Small intestine (tissue), 7 donors: ENCODE measurements around the gene CRAMP1. TPM values are rescaled to one million over a fixed set of nuclear protein-coding genes. Genes with fewer than 3 reads are reported as not detected.
"Not testable (repeated sequence)": the region's sequence is repeated elsewhere in the genome, so short reads cannot be mapped to it uniquely, and the experiment has no call there.

Source experiments
- DNase-seq, 2 donors: peaks; one replicate each; pipeline versions ENCODE4 v3.0.0 to v3.0.0-alpha.2; 2013
- FAIRE-seq: peaks from 2 replicates; lab custom pipeline; 2012; peaks lifted over from hg19 to GRCh38; lab: Jason Lieb, UNC
- H3K27ac ChIP-seq, 3 donors: one replicate each; pipeline ENCODE4 v1.5.1; 2013; ENCODE audit warnings: low read length in 2 of 3, mild to moderate bottlenecking in 2 of 3, control low read depth in 1 of 3, inconsistent platforms in 1 of 3, low read depth in 1 of 3, moderate library complexity in 1 of 3
- H3K27me3 ChIP-seq, 3 donors: one replicate each; pipeline ENCODE4 v1.6.1; 2013; ENCODE audit warnings: low read length in 3 of 3, inconsistent platforms in 1 of 3; ENCODE audit not compliant: control insufficient read depth in 3 of 3, insufficient read depth in 3 of 3
- H3K36me3 ChIP-seq, 3 donors: one replicate each; pipeline ENCODE4 v1.6.1; 2013; ENCODE audit warnings: low read length in 3 of 3, inconsistent platforms in 1 of 3, low read depth in 1 of 3, mild to moderate bottlenecking in 1 of 3, moderate library complexity in 1 of 3; ENCODE audit not compliant: control insufficient read depth in 3 of 3, insufficient read depth in 2 of 3
- H3K4me1 ChIP-seq, 3 donors: one replicate each; pipeline ENCODE4 v1.6.1; 2013; ENCODE audit warnings: low read length in 2 of 3, inconsistent platforms in 1 of 3, low read depth in 1 of 3, mild to moderate bottlenecking in 1 of 3, moderate library complexity in 1 of 3; ENCODE audit not compliant: control insufficient read depth in 3 of 3, insufficient read depth in 2 of 3
- H3K4me3 ChIP-seq, 3 donors: one replicate each; pipeline ENCODE4 v1.5.1; 2013; ENCODE audit warnings: low read length in 3 of 3, control low read depth in 1 of 3, inconsistent platforms in 1 of 3, low read depth in 1 of 3, mild to moderate bottlenecking in 1 of 3, moderate library complexity in 1 of 3
- H3K9me3 ChIP-seq, 2 donors: one replicate each; pipeline ENCODE4 v1.6.1; 2013; ENCODE audit warnings: low read depth in 1 of 2, low read length in 1 of 2; ENCODE audit not compliant: control insufficient read depth in 2 of 2, insufficient read depth in 1 of 2
- WGBS, 3 donors: extraction: QIAGEN DNeasy Blood & Tissue Kit; methylation state at CpG; one replicate each; pipeline ENCODE4 v1.1.7; 2013; 5-methylcytosine and 5-hydroxymethylcytosine counted together
- polyA plus RNA-seq, 4 donors: library from polyadenylated mRNA; stranded (reverse) in 3 of 4; unstranded in 1 of 4; fragments of 200-250 nt in 3 of 4; fragments of 120-200 nt in 1 of 4; gene quantifications; one replicate each; pipeline versions ENCODE4 v1.2.1 to v1.2.3, GENCODE V29; 2013
- donor health status: healthy with polysubstance abuse.
- donor health status: control.
- donor health status: control.
- donor health status: Bipolar disorder and iron deficiency.
- donor health status: healthy.

Gene CRAMP1
- polyA plus RNA-seq, 4 donors, result 2.4 to 18.3 (median 8.3) TPM

DNA sequence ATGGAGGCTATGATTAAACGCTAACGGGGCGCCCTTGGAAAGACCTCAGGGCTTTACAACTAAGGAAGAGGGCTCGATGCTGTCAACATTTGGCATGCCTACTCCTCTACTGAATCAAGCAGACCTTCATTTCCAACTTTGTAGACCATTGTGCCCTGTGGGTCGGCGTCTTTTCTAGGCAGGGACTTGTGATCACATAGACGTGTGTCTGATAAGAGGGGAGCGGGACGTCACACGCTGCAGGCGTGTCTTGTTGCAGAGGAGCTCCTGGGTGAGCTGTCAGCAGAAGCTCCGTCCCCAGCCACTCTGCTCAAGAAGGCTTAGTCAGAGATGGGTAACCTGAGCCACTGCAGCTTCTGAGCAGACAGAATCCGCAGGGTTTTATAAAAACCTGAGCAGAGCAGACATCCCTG, 96.6 kb downstream of the CRAMP1 start:
- Histone ChIP-seq H3K27me3 (no peaks in the 10 kb centered on the region), H3K27ac (no peak overlapping the region), H3K4me1 (peaks cover 0 to 3% (median 0%) of the 10 kb centered on the region in 3 donors), H3K4me3 (no peak overlapping the region), H3K9me3 (no peaks in the 10 kb centered on the region), H3K36me3 (peaks cover 0 to 36% (median 0%) of the 10 kb centered on the region in 3 donors)
- DNase-seq, result no peak
- WGBS, 3 donors, result 75 to 84% (median 82%) methylated on average over 13 of the region's 13 CpGs
- no peak for FAIRE-seq

DNA sequence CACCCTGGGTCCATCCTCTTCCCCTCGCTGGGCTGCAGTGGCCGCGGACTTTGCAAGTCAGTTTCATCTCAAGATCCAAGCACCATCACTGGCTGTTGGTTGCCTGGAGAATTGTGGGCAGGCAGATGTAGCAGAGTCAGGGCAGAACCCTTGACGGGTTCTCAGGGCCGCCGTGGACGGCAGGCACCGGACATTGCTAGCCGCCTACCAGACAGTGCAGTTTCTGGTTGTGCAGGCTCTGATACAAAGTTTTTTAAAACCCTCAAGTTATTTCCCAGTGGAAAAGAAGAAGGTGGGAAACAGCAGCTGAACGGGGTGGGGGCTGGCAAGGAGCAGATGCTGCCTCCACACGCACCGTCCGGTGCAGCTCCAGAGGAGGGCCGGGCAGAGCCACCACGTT, 97.2 kb downstream of the CRAMP1 start:
- no peaks in the 10 kb centered on the region for H3K9me3 ChIP-seq
- H3K27ac ChIP-seq, result no peak overlapping the region
- H3K4me3 ChIP-seq, result no peak overlapping the region
- no peaks in the 10 kb centered on the region for H3K27me3 ChIP-seq
- H3K36me3 ChIP-seq, result peaks cover 0 to 42% (median 0%) of the 10 kb centered on the region in 3 donors
- H3K4me1 ChIP-seq, result peaks cover 0 to 3% (median 0%) of the 10 kb centered on the region in 3 donors
- WGBS, 3 donors, result 91 to 92% (median 91%) methylated on average over 15 of the region's 15 CpGs
- DNase-seq (no peak), FAIRE-seq (no peak)

DNA sequence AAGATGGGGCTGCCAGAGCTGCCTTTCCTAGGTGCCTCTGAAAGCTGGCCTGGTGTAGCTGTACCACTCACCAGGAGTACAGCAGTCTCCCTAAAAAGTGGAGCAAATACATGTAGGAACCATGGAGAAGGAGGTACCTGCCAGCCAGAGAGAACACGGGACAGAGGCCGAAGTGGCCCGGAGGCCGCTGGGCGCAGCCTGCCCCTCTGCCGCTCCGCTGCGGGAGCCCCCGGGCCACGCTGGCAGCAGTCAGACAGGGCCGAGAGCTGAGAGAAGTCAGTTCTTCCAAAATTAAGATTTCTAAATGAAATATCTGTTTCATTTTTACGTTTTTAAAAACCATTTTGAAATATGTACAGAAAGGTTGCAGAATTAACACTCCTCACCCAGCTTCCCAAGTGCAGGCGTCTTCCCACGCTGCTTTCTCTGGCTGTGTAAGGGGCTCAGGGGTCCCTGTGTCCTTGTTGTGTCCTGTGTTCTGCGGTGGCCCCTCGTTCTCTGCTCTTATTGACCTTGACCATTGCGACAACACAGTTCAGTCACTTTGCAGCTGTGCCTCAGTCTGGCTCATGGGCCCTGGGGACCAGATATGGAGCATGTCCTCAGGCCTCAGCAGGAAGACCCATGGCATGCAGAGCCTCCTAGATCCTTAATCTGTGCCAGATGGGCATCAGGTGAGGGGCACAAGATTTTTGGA, 98.8 kb downstream of the CRAMP1 start:
- Histone ChIP-seq H3K9me3 (no peaks in the 10 kb centered on the region), H3K27ac (no peak overlapping the region), H3K27me3 (no peaks in the 10 kb centered on the region), H3K4me3 (no peak overlapping the region), H3K4me1 (peaks cover 0 to 3% (median 0%) of the 10 kb centered on the region in 3 donors), H3K36me3 (peaks cover 0 to 49% (median 0%) of the 10 kb centered on the region in 3 donors)
- DNase-seq (no peak), FAIRE-seq (no peak)
- 90 to 93% (median 92%) methylated on average over 17 of the region's 17 CpGs for WGBS, 3 donors

DNA sequence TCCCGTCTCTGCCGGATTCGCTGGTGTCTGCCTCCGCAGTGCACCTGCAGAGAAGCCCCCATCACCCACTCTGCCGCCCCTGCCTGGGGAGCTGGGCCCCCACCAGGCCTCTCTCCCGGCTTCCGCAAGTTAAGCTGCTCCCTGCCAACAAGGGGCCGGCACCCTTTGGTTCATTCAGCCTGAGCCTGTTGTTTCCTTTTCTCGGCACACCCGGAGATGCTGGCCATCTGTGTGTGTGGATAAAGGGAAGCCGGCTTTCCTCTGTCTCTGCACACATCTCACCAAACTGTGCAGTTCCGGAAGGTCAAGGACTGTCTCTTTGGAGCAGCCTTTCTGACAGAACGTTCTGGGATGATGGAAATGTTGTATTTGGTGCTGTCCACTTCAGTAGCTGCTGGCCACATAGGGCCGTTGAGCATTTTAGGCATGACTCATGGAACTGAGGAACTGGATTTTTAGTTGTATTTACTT, 100.7 kb downstream of the CRAMP1 start:
- Histone ChIP-seq H3K9me3 (no peaks in the 10 kb centered on the region), H3K36me3 (peaks cover 0 to 49% (median 0%) of the 10 kb centered on the region in 3 donors), H3K4me1 (no peaks in the 10 kb centered on the region), H3K27me3 (no peaks in the 10 kb centered on the region), H3K27ac (no peak overlapping the region), H3K4me3 (no peak overlapping the region)
- WGBS, 3 donors, result 77 to 84% (median 79%) methylated on average over 14 of the region's 14 CpGs
- no peak for DNase-seq
- FAIRE-seq, result no peak

DNA sequence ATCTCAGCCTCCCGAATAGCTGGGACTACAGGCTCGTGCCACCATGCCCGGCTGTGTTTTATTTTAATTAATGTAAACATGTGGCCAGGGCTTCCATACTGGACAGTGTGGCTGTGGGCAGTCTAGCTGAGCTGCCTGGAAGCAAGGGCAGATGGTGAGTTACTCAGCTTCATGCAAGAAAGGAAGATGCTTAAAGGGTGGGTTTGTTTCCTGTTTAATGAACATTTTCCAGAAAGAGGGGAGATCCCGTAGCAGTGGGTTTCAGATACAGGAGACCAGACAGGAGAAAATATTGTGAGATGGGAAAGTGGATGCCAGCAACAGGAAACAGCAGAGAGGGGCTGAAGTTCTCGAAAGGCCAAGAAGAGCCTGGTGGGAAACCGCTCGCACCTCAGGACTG, 101.2 kb downstream of the CRAMP1 start:
- Histone ChIP-seq H3K36me3 (peaks cover 0 to 45% (median 0%) of the 10 kb centered on the region in 3 donors), H3K27me3 (no peaks in the 10 kb centered on the region), H3K4me3 (no peak overlapping the region), H3K9me3 (no peaks in the 10 kb centered on the region), H3K4me1 (no peaks in the 10 kb centered on the region), H3K27ac (peak overlapping the region in 1 of 3 donors; percentile 9)
- WGBS, 3 donors, result 84 to 95% (median 91%) methylated on average over 7 of the region's 7 CpGs
- FAIRE-seq (no peak), DNase-seq (no peak)

DNA sequence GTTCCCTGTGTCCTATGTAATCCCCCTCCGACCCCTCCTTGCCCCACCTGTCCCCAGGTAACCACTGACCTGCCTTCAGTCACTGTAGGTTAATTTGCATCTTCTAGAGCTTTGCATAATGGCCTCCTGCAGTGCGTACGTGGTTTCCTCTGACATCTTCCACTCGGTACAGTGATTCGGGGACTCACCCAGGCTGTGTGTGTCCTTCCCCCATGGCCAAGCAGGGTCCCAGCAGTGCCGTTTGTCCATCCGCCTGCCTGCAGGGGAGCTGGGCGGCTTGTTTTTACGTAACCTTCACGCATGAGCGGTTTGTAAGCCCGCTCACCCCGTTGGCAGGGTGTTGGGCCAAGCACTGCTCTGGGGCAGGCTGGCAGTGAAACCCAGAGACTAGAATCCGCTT, 101.8 kb downstream of the CRAMP1 start:
- FAIRE-seq (no peak), DNase-seq (no peak)
- Histone ChIP-seq H3K36me3 (peaks cover 0 to 43% (median 0%) of the 10 kb centered on the region in 3 donors), H3K27me3 (no peaks in the 10 kb centered on the region), H3K27ac (no peak overlapping the region), H3K4me1 (no peaks in the 10 kb centered on the region), H3K4me3 (no peak overlapping the region), H3K9me3 (no peaks in the 10 kb centered on the region)
- WGBS, 3 donors, result 77 to 90% (median 88%) methylated on average over 14 of the region's 14 CpGs

DNA sequence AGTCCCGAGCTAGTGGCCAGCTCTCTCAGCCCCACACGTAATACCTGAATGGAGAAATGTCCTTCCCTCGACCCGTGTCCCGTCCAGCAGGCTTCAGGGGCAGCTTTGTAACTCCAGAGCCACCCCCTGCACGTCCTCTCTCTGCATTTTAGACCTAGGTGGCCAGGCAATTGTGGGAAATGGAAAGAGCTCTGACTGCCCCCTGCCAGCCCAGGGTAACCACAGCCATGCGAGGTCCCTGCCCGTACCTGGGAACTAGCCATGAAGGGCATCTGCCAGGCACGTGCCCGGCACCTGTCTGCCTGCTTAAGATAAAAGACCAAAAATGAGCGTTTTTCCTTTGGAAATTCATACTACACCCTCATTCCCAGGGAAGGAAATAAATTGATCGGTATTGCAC, 103.1 kb downstream of the CRAMP1 start:
- FAIRE-seq, result no peak
- Histone ChIP-seq H3K9me3 (no peaks in the 10 kb centered on the region), H3K4me1 (no peaks in the 10 kb centered on the region), H3K27me3 (no peaks in the 10 kb centered on the region), H3K27ac (no peak overlapping the region), H3K36me3 (peaks cover 0 to 41% (median 0%) of the 10 kb centered on the region in 3 donors), H3K4me3 (no peak overlapping the region)
- WGBS, 3 donors, result 93 to 94% (median 94%) methylated on average over 12 of the region's 12 CpGs
- no peak for DNase-seq

DNA sequence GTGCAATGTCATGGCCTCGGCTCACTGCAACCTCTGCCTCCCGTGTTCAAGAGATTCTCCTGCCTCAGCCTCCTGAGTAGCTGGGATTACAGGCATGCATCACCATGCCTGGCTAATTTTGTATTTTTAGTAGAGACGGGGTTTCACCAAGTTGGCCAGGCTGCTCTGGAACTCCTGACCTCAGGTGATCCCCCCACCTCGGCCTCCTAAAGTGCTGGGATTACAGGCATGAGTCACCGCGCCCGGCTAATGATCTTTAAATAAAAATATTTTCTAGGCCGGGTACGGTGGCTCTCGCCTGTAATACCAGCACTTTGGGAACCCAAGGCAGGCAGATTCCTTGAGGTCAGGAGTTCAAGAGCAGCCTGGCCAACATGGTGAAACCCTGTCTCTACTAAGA, 106.1 kb downstream of the CRAMP1 start:
- peaks cover 0 to 23% (median 0%) of the 10 kb centered on the region in 3 donors for H3K36me3 ChIP-seq
- WGBS, 3 donors, result 64 to 75% (median 72%) methylated on average over 10 of the region's 10 CpGs
- H3K9me3 ChIP-seq, H3K4me1 ChIP-seq, H3K27me3 ChIP-seq, DNase-seq, H3K27ac ChIP-seq, H3K4me3 ChIP-seq, FAIRE-seq: not testable (repeated sequence)
